Endodermal cell (in vitro differentiated cells): ENCODE results near the gene MEGF8. TPM values are rescaled to one million over a fixed set of nuclear protein-coding genes. Genes with fewer than 3 reads are reported as not detected.

Experiments
- DNase-seq: peaks from one replicate; pipeline ENCODE4 v3.0.0-alpha.2; 2017
- H3K27ac ChIP-seq: 2 replicates; pipeline ENCODE4 v1.5.1; 2013; ENCODE audit warnings: mild to moderate bottlenecking, low read depth, low read length, moderate library complexity
- H3K27me3 ChIP-seq: 2 replicates; pipeline ENCODE4 v1.6.1; 2013; ENCODE audit warnings: mild to moderate bottlenecking, low read length, moderate library complexity; ENCODE audit not compliant: insufficient read depth, control insufficient read depth, poor library complexity, severe bottlenecking
- H3K36me3 ChIP-seq: 2 replicates; pipeline ENCODE4 v1.7.0; 2013; ENCODE audit warnings: mild to moderate bottlenecking, low read length, moderate library complexity; ENCODE audit not compliant: control insufficient read depth, insufficient read depth
- H3K4me1 ChIP-seq: one replicate; pipeline ENCODE4 v1.7.0; 2013; ENCODE audit warnings: low read length; ENCODE audit not compliant: control insufficient read depth, insufficient read depth
- H3K4me3 ChIP-seq: 2 replicates; pipeline ENCODE4 v1.5.1; 2013; ENCODE audit warnings: mild to moderate bottlenecking, low read length, moderate library complexity
- H3K9ac ChIP-seq: 2 replicates; pipeline ENCODE4 v1.6.1; 2013; ENCODE audit warnings: mild to moderate bottlenecking, low read length, moderate library complexity; ENCODE audit not compliant: poor library complexity, severe bottlenecking; ENCODE audit errors: extremely low read depth
- H3K9me3 ChIP-seq: 2 replicates; pipeline ENCODE4 v1.6.1; 2013; ENCODE audit warnings: mild to moderate bottlenecking, low read length, moderate library complexity; ENCODE audit not compliant: control insufficient read depth
- H3K27ac Mint-ChIP-seq: 2 replicates; pipeline ENCODE4 v1.8.0; 2020; ENCODE audit warnings: mixed read lengths
- H3K27me3 Mint-ChIP-seq: 2 replicates; pipeline ENCODE4 v1.8.0; 2021; ENCODE audit warnings: mild to moderate bottlenecking, mixed read lengths; ENCODE audit not compliant: insufficient read depth
- H3K36me3 Mint-ChIP-seq: 2 replicates; pipeline ENCODE4 v1.8.0; 2020; ENCODE audit warnings: low read depth, mixed read lengths
- H3K4me1 Mint-ChIP-seq: 2 replicates; pipeline ENCODE4 v1.8.0; 2020; ENCODE audit warnings: mixed read lengths
- H3K4me3 Mint-ChIP-seq: 2 replicates; pipeline ENCODE4 v1.8.0; 2020; ENCODE audit warnings: mild to moderate bottlenecking, moderate library complexity, mixed read lengths
- H3K9me3 Mint-ChIP-seq: 2 replicates; pipeline ENCODE4 v1.8.0; 2020; ENCODE audit warnings: mild to moderate bottlenecking, mixed read lengths
- WGBS, 2 experiments: methylation state at CpG; one replicate each; pipeline versions ENCODE4 v1.1.5 to v1.1.7; 2013; ENCODE audit warnings: missing lambda C conversion rate in 2 of 2, mixed read lengths in 1 of 2; ENCODE audit not compliant: insufficient coverage in 1 of 2, insufficient read length in 1 of 2; 5-methylcytosine and 5-hydroxymethylcytosine counted together
- total RNA-seq, 2 donors: library from RNA; stranded (reverse); fragmentation: NEBNext Ultra II Directional in 1 of 2; extraction: Animal tissue kit (Norgen Biotek cat#: 25700) in 1 of 2; gene quantifications; 2 replicates in 1 of 2; 3 replicates in 1 of 2; pipeline ENCODE4 v1.2.1, GENCODE V29; 2021
- TF ChIP-seq, protein P1 (sequence below): fragments of 200-600 bp; sonication (generic); conservative IDR thresholded peaks from 2 replicates; pipeline ENCODE4 v1.5.0; 2021; ENCODE audit warnings: antibody characterized with exemption, mild to moderate bottlenecking

Gene MEGF8
- total RNA-seq, 2 donors from 2014 or later: 48.0 to 51.4 TPM

GRCh38 chr19:42389899-42390298, 64.5 kb downstream of the MEGF8 start, which contains the start of gene CNFN:
TSS of gene CNFN (minus strand) at chr19:42390297. CDS start at chr19:42389037, 1,260 bp downstream.
- Mint-ChIP-seq H3K27ac (no peak within 1 kb of the TSS), H3K27me3 (peaks cover 53% of the 10 kb centered on the region)
- TF ChIP-seq, protein P1, sequence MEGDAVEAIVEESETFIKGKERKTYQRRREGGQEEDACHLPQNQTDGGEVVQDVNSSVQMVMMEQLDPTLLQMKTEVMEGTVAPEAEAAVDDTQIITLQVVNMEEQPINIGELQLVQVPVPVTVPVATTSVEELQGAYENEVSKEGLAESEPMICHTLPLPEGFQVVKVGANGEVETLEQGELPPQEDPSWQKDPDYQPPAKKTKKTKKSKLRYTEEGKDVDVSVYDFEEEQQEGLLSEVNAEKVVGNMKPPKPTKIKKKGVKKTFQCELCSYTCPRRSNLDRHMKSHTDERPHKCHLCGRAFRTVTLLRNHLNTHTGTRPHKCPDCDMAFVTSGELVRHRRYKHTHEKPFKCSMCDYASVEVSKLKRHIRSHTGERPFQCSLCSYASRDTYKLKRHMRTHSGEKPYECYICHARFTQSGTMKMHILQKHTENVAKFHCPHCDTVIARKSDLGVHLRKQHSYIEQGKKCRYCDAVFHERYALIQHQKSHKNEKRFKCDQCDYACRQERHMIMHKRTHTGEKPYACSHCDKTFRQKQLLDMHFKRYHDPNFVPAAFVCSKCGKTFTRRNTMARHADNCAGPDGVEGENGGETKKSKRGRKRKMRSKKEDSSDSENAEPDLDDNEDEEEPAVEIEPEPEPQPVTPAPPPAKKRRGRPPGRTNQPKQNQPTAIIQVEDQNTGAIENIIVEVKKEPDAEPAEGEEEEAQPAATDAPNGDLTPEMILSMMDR: no peak

GRCh38 chr19:42392165-42392564, 66.7 kb downstream of the MEGF8 start:
- H3K36me3 ChIP-seq: no peaks in the 10 kb centered on the region
- H3K4me1 Mint-ChIP-seq: peaks cover 8% of the 10 kb centered on the region
- WGBS, 2 experiments: 89 to 90% methylated on average over 2 to 4 of the region's 4 CpGs
- peaks cover 24% of the 10 kb centered on the region for H3K27me3 ChIP-seq
- no peak for DNase-seq
- H3K36me3 Mint-ChIP-seq: no peaks in the 10 kb centered on the region
- no peaks in the 10 kb centered on the region for H3K9me3 ChIP-seq
- H3K9ac ChIP-seq: no peak overlapping the region
- H3K27ac Mint-ChIP-seq: no peak overlapping the region
- H3K27me3 Mint-ChIP-seq: peaks cover 54% of the 10 kb centered on the region
- no peak overlapping the region for H3K27ac ChIP-seq
- H3K9me3 Mint-ChIP-seq: no peaks in the 10 kb centered on the region
- H3K4me1 ChIP-seq: no peaks in the 10 kb centered on the region
- TF ChIP-seq, protein P1: no peak
- no peak overlapping the region for H3K4me3 Mint-ChIP-seq
- H3K4me3 ChIP-seq: no peak overlapping the region

More at GRCh38 chr19:42389899-42390298, 64.5 kb downstream of the MEGF8 start, which contains the start of gene CNFN:
- Histone ChIP-seq H3K27me3 (peaks cover 24% of the 10 kb centered on the region), H3K27ac (no peak within 1 kb of the TSS), H3K4me1 (peaks cover 4% of the 10 kb centered on the region), H3K9me3 (no peaks in the 10 kb centered on the region), H3K9ac (no peak within 1 kb of the TSS), H3K4me3 (no peak within 1 kb of the TSS), H3K36me3 (no peaks in the 10 kb centered on the region)
- Mint-ChIP-seq H3K36me3 (no peaks in the 10 kb centered on the region), H3K4me3 (no peak within 1 kb of the TSS), H3K9me3 (no peaks in the 10 kb centered on the region), H3K4me1 (peaks cover 4% of the 10 kb centered on the region)
- 78% methylated on average over 7 to 12 of the region's 12 CpGs for WGBS, 2 experiments
- no peak for DNase-seq

DNA sequence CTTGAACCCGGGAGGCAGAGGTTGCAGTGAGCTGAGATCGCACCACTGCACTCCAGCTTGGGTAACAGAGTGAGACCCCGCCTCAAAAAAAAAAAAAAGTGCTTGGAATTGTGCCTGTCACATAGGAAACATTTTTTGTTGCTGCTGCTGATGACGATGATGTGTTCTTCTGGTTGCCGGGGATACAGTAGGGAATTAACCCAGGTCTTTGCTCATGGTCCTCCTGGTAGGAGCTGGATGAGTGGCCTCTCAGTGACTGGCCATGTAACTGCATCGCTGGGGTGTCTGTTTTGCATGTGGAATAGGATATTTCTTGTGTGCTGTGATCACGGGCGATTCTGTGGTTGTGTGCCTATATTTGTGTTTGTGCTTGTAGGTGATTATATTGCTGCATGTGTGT, 69.3 kb downstream of the MEGF8 start:
- 90 to 95% methylated on average over 5 to 8 of the region's 8 CpGs for WGBS, 2 experiments
- Histone ChIP-seq H3K9me3 (no peaks in the 10 kb centered on the region), H3K9ac (no peak overlapping the region), H3K4me3 (no peak overlapping the region), H3K27me3 (peaks cover 20% of the 10 kb centered on the region), H3K27ac (no peak overlapping the region), H3K36me3 (no peaks in the 10 kb centered on the region), H3K4me1 (no peaks in the 10 kb centered on the region)
- Mint-ChIP-seq H3K36me3 (peaks cover 4% of the 10 kb centered on the region), H3K4me1 (peaks cover 17% of the 10 kb centered on the region), H3K27ac (no peak overlapping the region), H3K9me3 (no peaks in the 10 kb centered on the region), H3K27me3 (peaks cover 45% of the 10 kb centered on the region), H3K4me3 (no peak overlapping the region)
- TF ChIP-seq, protein P1: no peak
- no peak for DNase-seq
